ENCODE data around the gene IGF2.
"Not testable (repeated sequence)": the region's sequence is repeated elsewhere in the genome, so short reads cannot be mapped to it uniquely, and the experiment has no call there.

The IGF2 gene, protein sequence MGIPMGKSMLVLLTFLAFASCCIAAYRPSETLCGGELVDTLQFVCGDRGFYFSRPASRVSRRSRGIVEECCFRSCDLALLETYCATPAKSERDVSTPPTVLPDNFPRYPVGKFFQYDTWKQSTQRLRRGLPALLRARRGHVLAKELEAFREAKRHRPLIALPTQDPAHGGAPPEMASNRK

DNA sequence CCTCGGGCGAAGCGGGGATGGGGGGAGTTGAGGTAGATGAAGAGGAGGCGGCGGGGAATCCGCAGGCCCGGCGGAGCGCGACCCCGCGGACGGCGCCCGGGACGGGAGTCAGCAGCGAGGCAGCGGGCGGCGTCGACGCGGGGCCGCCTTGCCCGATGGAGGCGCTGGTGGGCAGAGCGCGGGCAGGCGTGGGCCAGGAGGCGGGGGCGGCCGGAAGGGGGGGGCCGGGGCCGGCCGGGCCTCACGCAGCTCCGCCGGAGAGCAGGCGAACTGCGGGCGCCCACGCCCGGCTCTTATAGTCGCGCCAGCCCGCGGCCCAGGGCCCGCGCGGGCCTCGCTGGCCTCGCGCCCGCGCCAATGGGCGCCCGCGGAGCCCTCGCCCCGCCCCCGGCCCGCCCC is at the start of gene IGF2:
IGF2 (minus strand) TSS at position 267 of the 399 bp plus-strand sequence. CDS start 3,866 bp downstream, outside the sequence.
- no peak for DNase-seq (ENCODE audit: low read depth)

- no peak for DNase-seq (ENCODE audit: low read depth)
Observed at GRCh38 chr11:2188745-2189144, 49.6 kb upstream of the IGF2 start.

GRCh38 chr11:2187280-2187707 is 48.1 kb upstream of the IGF2 start:
- DNase-seq (ENCODE audit: low read depth) = no peak

- no peak for DNase-seq (ENCODE audit: low read depth)
Observed at GRCh38 chr11:2186669-2187279, 47.6 kb upstream of the IGF2 start.

- no peak for DNase-seq (ENCODE audit: low read depth)
Observed at GRCh38 chr11:2185324-2186085, 46.3 kb upstream of the IGF2 start.

GRCh38 chr11:2182692-2183474 is 43.7 kb upstream of the IGF2 start:
- DNase-seq (ENCODE audit: low read depth) = no peak

GRCh38 chr11:2182075-2182474 is 42.9 kb upstream of the IGF2 start:
- DNase-seq (ENCODE audit: low read depth) = no peak

DNA sequence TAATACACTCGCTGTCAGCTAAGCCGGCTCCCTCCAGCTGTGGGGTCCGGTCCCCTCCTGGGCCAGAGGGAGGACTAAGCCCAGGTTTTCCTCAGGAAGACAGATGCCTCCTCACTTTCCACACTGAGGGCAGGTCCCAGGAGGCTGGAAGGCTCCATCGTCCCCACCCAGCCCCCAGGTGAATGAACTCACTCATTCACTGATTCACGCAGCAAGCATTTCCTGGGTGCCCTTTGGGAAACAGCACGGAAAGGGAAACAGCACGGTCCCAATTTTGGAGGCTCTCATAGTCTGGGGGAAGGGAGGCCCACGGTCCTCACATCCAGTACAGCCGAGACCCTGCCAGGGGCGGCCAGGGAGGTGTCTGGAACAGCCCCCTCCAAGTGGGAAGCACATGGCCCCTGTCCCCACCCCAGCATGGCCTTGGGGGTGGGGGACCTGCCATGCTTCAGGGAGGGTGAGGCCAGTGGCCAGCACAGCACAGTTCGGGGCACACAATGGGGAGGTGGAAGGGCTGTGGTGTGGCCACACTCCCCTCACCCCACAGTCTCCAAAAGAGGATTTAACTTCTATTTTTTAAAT is 41.7 kb upstream of the IGF2 start:
- no peak for DNase-seq (ENCODE audit: low read depth)

DNA sequence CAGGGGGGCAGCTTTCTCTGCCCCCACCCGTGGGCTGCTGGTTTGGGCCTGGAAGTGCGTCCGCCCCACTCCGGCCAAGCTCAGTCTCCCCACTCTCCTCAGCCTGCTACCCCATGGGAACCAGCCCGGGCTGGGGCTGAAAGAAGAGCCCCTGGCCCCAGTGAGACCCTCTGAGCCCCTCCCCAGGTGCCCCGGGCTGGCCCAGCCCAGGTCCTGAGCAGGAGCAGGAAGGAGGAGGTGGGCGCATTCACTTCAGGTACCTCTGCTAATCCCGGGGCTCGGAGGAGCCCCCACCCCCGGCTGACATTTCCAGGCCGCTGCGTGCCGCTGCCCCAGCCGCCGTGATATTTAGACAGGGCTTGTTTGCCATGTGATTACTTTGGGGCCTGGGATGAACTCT is 41.2 kb upstream of the IGF2 start:
- DNase-seq (ENCODE audit: low read depth) = no peak

- no peak for DNase-seq (ENCODE audit: low read depth)
Observed at GRCh38 chr11:2179516-2179915, 40.3 kb upstream of the IGF2 start.

DNA sequence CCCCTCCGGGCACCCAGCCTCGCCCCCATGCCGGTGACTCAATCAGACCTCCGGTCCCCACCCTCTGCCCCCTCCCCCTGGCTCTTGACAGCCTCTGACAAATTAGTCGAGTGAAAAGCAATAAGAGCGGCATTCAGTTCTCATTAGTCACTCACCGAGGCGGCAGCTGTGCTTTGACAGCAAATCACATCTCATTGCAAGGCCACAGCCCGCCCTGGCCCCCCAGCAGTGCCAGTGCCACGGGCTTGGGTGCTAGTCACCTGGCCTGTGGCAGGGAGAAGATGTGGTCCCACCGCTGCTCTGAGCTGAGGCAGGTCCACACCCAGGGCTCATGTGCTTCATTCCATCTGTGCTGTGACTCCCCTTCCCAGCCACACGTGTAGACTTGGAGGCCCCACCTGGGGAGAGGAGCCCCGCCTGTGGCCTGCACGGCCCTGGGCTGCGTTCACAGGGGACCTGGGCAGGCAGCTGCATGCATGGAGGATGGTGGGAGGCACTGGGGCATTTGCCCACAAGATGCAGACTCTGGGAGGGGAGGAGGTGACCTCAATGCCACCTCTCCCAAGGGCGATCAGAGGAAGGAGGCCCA is 39.8 kb upstream of the IGF2 start:
- DNase-seq (ENCODE audit: low read depth) = no peak

DNA sequence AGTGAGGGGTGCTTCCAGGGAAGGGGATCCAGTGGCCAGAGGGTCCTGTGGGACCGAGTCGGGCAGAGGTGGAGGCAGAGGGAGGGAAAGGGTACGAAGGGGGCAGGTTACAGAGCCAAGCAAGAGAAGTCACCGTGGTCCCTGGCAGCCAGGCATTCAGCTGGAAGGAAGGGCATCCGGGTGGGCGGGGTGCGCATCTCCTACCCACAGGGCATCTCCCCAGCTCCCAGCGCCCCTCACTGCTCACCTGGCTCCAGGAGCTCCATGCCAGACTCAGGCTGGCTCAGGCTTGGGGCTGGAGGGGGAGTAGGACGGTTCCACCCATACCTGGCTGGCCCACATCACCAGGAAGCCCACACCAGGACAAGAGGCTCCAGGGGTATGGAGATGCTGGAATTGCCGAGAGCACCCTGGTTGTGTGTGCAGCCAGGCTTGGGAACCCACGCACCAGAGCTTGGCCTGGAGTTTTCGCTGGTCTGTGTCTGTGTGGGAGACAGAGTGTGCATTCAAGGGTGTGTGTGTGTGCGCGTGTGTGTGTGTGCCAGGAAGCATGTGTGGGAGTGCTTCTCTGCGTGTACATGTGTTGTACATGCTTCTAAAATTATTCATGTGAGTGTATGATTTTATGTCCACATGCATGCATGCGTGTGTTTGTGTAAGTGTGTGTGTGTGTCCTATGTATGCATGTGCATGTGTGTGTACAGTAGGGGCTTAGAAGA is 39.0 kb upstream of the IGF2 start:
- DNase-seq (ENCODE audit: low read depth) = not testable (repeated sequence)

GRCh38 chr11:2177076-2177475 is 37.9 kb upstream of the IGF2 start:
- no peak for DNase-seq (ENCODE audit: low read depth)

DNA sequence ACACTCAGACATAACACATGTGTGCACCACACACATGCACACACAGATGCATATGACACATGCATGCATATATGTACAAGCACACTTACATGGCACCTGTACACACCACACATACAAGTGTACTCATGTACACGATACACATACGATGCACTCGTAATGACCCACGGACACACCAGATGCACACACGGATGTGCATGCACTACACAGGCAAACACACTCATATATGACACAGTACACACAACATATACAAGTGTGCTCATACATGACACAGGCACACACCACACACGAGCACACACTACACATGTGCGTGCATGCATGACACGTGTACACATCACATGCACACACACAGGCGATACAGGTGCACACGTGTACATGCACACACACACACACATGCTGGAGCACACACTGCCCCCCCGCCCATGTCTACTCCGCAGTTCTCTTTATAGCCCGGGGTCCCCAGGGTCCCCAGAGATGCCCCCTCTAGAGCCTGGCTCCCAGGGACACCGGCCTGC is 37.3 kb upstream of the IGF2 start:
- no peak for DNase-seq (ENCODE audit: low read depth)

- no peak for DNase-seq (ENCODE audit: low read depth)
Observed at GRCh38 chr11:2175659-2176058, 36.5 kb upstream of the IGF2 start.

- no peak for DNase-seq (ENCODE audit: low read depth)
Observed at GRCh38 chr11:2174361-2174760, 35.2 kb upstream of the IGF2 start.

DNA sequence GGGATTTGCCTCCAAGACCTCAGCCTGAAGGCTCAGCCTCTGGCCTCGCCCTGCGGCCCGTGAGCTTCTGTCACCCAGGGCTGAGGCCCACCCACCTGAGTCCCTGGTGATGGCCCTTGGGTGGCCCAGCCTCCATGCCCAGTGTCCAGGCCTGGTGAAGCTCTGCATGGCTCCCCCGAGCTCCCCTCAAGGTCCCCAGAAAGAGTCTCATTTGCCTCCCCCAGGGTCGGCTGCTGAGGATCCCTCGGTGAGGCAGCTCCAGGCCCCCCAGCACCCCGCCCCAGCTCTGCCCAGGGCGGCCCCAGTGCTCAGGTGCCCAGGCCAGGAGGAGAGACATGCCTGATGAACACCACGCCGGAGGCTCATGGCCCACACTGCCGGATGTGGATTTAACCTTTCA is 34.6 kb upstream of the IGF2 start:
- DNase-seq (ENCODE audit: low read depth) = no peak

DNA sequence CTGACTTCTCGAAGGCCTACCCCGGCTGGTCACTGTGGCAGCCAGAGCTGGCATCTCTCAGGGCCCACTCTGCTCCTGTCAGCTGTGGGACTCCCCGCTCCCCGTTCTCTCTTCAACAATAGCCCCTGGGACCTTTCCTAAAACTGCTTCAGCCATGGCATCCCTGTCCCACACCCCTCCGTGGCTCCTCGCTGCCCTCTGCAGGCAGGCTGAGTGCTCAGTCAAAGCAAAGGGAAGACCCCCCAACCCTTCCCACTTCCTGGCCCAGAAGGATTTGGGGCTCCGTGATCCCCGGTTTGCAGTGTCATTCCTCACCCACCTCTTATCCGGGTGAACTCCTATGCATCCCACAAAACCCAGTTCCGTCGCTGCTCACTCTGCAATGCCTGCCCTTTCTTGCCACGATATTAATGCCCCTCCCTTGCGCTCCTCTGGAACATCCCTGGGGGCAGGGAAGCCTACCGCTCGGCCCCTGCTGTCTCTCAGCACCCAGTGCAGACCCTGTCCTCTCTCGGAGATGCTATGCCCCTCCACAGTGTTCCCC is 34.0 kb upstream of the IGF2 start:
- DNase-seq (ENCODE audit: low read depth) = no peak

DNA sequence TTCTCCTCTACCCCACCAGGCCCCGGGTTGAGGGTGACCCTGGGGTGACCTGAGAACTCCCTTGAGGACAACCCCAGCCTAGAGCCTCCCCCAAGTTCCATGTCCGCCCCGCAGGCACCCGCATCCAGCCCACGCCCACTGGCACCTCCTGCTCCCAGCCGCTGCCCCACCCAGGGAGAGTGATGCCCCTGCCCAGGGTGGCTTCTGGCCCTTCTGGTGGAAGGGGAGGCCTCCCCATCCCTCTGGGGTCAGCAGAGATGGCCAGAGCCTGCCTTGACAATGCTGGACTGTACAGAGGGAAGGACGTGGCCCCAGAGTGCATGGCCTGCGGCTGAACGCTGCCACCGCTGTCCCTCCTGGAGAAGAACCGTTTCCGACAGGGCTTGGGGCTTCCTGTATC is 33.5 kb upstream of the IGF2 start:
- DNase-seq (ENCODE audit: low read depth) = no peak

DNA sequence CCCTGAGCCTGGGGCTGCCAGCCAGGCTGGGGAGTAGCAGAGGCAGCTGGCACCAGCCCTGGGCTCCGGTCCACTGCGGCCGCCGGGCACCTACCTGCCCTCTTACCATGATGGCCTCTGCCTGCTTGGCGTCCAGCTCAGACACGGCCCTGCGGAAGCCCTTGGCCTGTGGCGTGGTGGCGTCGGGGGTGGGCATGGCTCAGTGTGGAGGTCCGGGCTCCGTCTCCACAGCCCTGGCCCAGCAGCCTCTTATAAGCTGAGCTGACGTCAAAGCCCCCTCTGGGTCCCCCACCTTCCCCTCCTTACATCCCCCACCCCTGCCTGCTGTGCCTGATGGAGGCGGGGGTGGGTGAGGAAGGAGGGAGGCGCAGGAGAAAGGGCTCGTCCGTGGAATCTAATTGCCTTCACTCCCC is 32.4 kb upstream of the IGF2 start, which contains the start of gene TH:
TH (minus strand) TSS at position 225 of the 413 bp plus-strand sequence; CDS start at position 196, 29 bp downstream.
- no peak for DNase-seq (ENCODE audit: low read depth)

Data from activated T-helper 9 cell treated with anti-CD3 and anti-CD28 coated beads, Interleukin-2, amount 50 U/mL, for 16 hours (primary cell).